HL-60/S4 (cell line): Measurements from ENCODE around the gene TCEAL4.

ENCODE experiments used
- in situ Hi-C: fragments of 300-500 bp; cut with MboI; formaldehyde crosslinking; loops from 2 replicates; pipeline ENCODE4 v1.14.3; 2022; ENCODE audit warnings: low sequenced_read_pairs

TCEAL4 gene

DNA sequence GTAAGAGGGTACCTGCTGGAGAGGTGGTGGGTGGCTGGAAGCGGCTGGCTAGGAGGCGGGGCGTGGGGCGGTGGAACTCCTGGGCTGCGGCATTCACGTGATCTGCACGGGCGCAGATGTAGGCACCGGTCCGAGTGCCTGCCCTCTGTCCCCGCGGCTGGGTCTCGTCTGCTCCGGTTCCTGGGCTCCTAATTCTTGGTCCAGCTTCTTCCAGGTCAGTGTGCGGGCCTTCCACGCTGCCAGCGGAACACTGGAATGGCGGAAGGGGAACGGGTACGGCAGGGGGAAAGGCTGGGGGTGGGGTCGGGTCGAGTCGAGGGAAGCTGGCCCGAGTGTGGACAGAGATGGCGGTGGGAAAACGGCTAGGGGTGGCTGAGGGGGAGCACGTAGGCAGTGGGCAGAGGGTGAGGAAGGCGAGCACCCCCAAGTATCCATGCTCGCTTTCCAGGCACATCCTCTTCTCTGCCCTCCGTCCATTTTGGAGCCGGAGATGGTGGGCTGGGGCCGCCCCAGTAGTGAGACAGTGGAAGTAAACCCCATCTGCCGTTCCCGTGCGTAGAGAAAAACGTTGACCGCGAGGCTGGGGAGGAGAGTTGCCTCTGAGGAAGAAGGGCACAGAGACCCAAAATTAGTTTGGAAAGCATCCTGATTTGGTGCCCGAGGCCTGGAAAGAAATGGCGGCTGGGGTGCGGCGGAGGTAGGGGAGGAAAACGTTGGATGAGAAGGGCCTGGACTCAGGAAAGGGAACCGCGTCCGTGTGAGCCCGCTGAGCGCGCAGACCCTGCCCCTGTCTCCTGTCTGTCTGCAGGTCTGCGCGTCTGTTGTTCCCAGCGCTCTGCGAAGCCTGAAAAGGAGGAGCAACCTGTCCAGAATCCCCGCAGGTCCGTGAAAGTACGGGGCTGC lies at the start of gene TCEAL4:
TCEAL4 (plus strand) TSS at position 105 of the 903 bp plus-strand sequence. CDS start 1,161 bp downstream, outside the sequence.
- in situ Hi-C loops = no loop called here

- in situ Hi-C loops = loop anchor here (25.0 kb wide), 1 partner anchor 276 kb away; no protein-coding TSS in a partner anchor
Measured at GRCh38 chrX:103536071-103536470, 49.2 kb upstream of the TCEAL4 start.

DNA sequence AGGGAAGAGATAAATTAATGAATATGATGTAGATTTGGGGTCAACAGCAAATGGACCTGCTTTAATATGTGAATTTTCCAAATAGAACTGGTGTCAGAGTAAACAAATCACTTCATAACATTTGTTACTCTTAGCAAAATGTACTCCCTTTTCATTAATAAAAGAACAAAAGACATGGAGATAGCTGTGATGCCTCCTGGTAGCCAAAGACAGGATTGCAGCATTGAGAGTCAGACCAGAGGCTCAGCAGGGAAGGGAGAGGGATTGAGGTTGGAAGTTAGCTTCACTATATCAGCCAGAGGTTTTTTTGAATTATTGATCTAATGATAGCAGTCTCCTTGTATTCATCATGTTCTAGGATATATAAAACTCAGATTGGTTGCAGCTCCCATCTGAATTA lies 48.6 kb upstream of the TCEAL4 start:
- in situ Hi-C loops = loop anchor here (25.0 kb wide), 1 partner anchor 276 kb away; no protein-coding TSS in a partner anchor

- in situ Hi-C loops = loop anchor here (25.0 kb wide), 1 partner anchor 274 kb away; no protein-coding TSS in a partner anchor
Measured at GRCh38 chrX:103537871-103538387, 47.4 kb upstream of the TCEAL4 start.

DNA sequence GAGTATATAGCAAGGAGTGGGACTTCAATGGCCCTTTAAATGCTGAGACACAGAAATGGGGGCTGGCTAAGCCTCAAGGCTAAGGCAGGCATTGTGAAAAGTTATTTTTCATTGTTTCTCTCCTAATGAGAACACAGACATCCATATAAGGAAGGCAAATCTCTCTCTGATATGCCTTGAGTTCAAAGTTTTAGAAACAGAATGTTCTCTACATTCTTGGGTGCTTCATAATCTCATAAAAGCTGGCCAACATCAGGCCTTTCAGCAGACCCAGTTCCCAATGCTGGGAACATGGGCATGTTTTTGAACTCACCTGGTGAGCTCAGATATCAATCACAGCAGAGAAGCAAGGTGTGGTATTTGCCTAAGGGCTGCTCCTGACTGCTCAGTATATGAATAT lies 46.6 kb upstream of the TCEAL4 start:
- in situ Hi-C loops = loop anchor here (25.0 kb wide), 1 partner anchor 274 kb away; no protein-coding TSS in a partner anchor

GRCh38 chrX:103539695-103540094 lies 45.6 kb upstream of the TCEAL4 start:
- in situ Hi-C loops = loop anchor here (25.0 kb wide), 1 partner anchor 273 kb away; no protein-coding TSS in a partner anchor

DNA sequence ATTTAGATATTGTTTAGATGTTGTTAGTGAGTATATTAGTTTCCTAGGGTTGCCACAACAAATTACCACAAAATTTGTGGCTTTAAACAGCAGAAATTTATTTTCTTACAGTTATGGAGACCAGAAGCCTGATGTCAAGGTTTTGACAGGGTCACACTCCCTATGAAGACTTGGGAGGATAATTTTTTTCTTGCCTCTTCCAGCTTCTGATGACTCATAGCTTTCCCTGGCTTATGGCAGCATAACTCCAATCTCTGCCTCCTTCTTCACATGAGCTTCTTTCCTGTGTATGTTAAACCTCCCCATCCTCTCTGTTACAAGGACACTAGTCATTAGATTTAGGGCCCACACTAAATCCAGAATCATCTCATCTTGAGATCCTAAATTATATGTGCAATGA lies 45.2 kb upstream of the TCEAL4 start:
- in situ Hi-C loops = loop anchor here (25.0 kb wide), 1 partner anchor 272 kb away; no protein-coding TSS in a partner anchor

DNA sequence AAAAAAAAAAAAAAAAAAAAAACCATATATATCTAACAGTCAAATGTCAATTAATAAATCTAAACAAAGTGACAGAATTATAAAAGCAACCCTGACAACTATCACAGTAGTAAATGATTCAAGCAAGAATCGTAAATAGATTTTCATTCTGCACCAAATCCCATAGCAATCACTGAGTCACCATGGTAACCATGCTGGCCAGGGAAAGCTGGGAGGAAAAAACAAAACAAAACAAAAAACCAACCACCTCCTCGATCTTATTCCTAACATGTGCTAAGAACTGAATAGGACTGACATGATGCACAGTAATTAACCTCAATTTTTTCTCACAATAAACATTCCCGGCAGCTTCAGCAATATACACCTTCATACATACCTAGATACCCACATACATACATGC lies 35.4 kb upstream of the TCEAL4 start:
- in situ Hi-C loops = loop anchor here (25.0 kb wide), 1 partner anchor 262 kb away; no protein-coding TSS in a partner anchor

GRCh38 chrX:103550415-103551051 lies 34.8 kb upstream of the TCEAL4 start:
- in situ Hi-C loops = no loop called here

DNA sequence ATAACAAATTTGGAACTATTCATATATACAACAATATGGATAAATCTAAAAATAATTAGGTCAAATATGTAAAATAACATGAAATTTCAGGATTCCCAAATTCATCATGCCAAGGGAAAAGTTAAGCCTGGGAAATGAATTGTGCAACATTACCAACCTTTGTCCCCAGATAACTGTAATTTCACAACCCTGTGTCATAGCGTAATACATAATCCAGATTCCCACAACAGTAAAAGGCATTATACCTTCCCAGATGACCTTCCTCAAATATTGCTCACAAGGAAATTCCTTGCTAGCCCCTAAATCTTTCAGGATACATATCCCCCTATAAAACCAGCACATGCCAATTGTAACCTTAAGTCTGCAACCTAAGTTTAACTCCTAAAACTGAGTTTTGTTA lies 33.1 kb upstream of the TCEAL4 start:
- in situ Hi-C loops = no loop called here

GRCh38 chrX:103554687-103555424 lies 30.5 kb upstream of the TCEAL4 start:
- in situ Hi-C loops = no loop called here

GRCh38 chrX:103556963-103557612 lies 28.2 kb upstream of the TCEAL4 start:
- in situ Hi-C loops = no loop called here

- in situ Hi-C loops = no loop called here
Measured at GRCh38 chrX:103560256-103560655, 25.1 kb upstream of the TCEAL4 start.

- in situ Hi-C loops = no loop called here
Measured at GRCh38 chrX:103562801-103563200, 22.5 kb upstream of the TCEAL4 start.

DNA sequence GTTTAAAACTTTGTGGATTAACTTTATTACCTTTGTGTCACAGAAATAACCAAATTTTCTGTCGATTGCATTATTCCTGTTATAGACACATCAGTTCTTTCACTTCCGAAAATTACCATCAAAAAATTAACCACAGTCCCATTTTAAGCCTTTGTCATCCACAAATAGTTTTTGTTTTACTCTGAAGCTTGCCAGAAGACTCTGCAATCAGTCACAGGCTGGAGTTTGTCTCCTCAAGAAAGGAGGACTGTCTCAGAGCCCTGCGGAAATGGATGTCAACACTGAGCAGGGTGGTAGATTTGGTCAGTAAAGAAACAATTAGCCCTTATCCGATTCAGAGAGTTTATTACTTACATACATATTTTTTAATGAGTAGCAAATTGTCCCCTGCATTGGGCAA lies 20.1 kb upstream of the TCEAL4 start:
- in situ Hi-C loops = no loop called here

- in situ Hi-C loops = no loop called here
Measured at GRCh38 chrX:103565752-103566151, 19.6 kb upstream of the TCEAL4 start.

DNA sequence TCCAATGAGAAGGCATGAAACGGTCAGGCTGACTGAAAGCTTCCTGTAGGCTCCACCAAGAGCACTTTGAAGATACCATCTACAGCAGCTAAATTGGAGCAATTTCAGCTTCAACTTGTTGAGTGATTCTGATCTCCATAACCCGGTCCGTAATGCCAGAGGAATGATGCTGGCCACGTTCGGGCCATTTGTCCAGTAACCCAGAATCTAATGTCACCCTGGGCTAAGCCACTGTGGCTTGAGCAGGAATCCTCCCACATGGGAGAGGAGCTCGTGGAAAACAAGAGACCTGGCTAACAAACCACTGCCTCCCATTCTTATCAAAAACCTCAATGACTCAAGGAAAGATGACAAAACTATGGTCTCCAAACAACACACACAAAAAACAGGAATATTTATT lies 14.2 kb upstream of the TCEAL4 start:
- in situ Hi-C loops = no loop called here

- in situ Hi-C loops = no loop called here
Measured at GRCh38 chrX:103571726-103572125, 13.6 kb upstream of the TCEAL4 start.

DNA sequence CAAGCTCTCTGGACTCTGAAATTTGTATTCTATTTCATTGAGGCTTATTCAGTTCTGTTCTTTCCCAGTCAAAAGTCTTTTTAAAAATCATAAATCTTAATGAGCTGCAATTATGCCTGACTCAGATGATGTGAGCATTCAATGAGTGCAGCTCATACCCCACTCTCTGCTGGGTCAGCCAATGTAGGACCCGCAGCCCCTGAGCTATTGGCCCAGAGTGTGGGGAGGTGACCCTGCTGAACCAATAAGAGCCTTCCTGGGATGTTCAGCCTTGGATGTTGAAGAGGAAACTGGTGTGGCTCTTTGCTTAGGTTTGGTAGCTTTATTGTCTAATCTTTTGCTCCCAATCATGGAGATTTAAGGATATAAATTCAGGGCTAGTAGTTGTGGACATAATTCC lies 12.1 kb upstream of the TCEAL4 start:
- in situ Hi-C loops = no loop called here

DNA sequence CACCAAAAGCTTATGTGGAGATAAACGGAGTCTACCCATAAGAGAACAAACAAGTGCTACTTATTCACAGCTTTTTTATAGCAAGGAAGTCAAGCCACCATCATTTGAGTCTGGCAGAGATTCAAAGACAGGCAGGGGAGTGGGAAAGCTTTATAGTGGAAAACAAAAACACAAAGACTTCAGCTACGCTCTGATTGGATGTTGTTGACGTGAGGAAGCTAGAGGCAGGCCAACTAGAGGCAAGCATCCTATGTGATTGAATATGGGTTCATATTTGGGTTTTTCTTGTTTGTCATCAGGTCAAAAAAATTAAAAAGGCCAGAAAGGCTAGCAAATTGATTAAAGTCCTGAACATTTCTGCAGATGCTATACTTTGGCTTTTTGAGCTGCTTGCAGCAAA lies 719 bp upstream of the TCEAL4 start:
- in situ Hi-C loops = no loop called here
